GM04504 (cell line): ENCODE results near the gene IL18BP.
A peak's percentile ranks its signal among the peaks of the same experiment; 100 is the strongest.

Experiments
- DNase-seq: peaks from one replicate; pipeline ENCODE4 v3.0.0-alpha.2; 2012; ENCODE audit warnings: low read depth

Gene IL18BP

GRCh38 chr11:71998649-71999310 lies at the start of gene IL18BP:
Gene IL18BP (plus strand): TSS chr11:71998909. CDS start chr11:71999985, 1,076 bp downstream.
- no peak for DNase-seq

- DNase-seq, result no peak
These were observed 49.7 kb upstream of the IL18BP start for GRCh38 chr11:71949034-71949433.

- DNase-seq, result no peak
These were observed 46.9 kb upstream of the IL18BP start for GRCh38 chr11:71951741-71952310.

GRCh38 chr11:71955898-71956456 lies 42.7 kb upstream of the IL18BP start:
- DNase-seq, result no peak

GRCh38 chr11:71962428-71963038 lies 36.2 kb upstream of the IL18BP start:
- DNase-seq, result no peak

- no peak for DNase-seq
These were observed 35.2 kb upstream of the IL18BP start for GRCh38 chr11:71963468-71963867.

GRCh38 chr11:71964641-71965040 lies 34.1 kb upstream of the IL18BP start:
- DNase-seq, result no peak

- no peak for DNase-seq
These were observed 27.0 kb upstream of the IL18BP start for GRCh38 chr11:71971680-71972079.

- DNase-seq, result no peak
These were observed 22.2 kb upstream of the IL18BP start for GRCh38 chr11:71976551-71976950.

- DNase-seq, result no peak
These were observed 21.6 kb upstream of the IL18BP start for GRCh38 chr11:71977090-71977489.

- DNase-seq, result no peak
These were observed 20.8 kb upstream of the IL18BP start for GRCh38 chr11:71977743-71978418.

GRCh38 chr11:71979094-71979493 lies 19.6 kb upstream of the IL18BP start:
- no peak for DNase-seq

GRCh38 chr11:71979602-71980001 lies 19.1 kb upstream of the IL18BP start:
- DNase-seq, result no peak

- DNase-seq, result no peak
These were observed 12.6 kb upstream of the IL18BP start for GRCh38 chr11:71986131-71986530.

- DNase-seq, result no peak
These were observed 11.2 kb upstream of the IL18BP start for GRCh38 chr11:71987521-71987920.

GRCh38 chr11:71988050-71988449 lies 10.7 kb upstream of the IL18BP start:
- peak; percentile 83 for DNase-seq

- DNase-seq, result no peak
These were observed 8.0 kb upstream of the IL18BP start for GRCh38 chr11:71990701-71991100.

GRCh38 chr11:71991494-71991893 lies 7.2 kb upstream of the IL18BP start:
- DNase-seq, result no peak

GRCh38 chr11:71992136-71992730 lies 6.5 kb upstream of the IL18BP start:
- no peak for DNase-seq

GRCh38 chr11:71994786-71995185 lies 3.9 kb upstream of the IL18BP start:
- no peak for DNase-seq

GRCh38 chr11:71995726-71996291 lies 2.9 kb upstream of the IL18BP start:
- DNase-seq, result no peak

- no peak for DNase-seq
These were observed 2.2 kb upstream of the IL18BP start for GRCh38 chr11:71996517-71996916.
